ENCODE results near the gene TMEM94.

Gene TMEM94

GRCh38 chr17:75494326-75494877, 38.0 kb downstream of the TMEM94 start:
- DNase-seq (ENCODE audit: extremely low read depth in 1 of 2, low read depth in 1 of 2): no peak

GRCh38 chr17:75496005-75496404, 39.6 kb downstream of the TMEM94 start:
- no peak for DNase-seq (ENCODE audit: extremely low read depth in 1 of 2, low read depth in 1 of 2)

- no peak for DNase-seq (ENCODE audit: extremely low read depth in 1 of 2, low read depth in 1 of 2)
These were observed 41.7 kb downstream of the TMEM94 start for GRCh38 chr17:75498039-75498725.

- no peak for DNase-seq (ENCODE audit: extremely low read depth in 1 of 2, low read depth in 1 of 2)
These were observed 42.3 kb downstream of the TMEM94 start for GRCh38 chr17:75498726-75499213.

GRCh38 chr17:75499313-75500022, 43.0 kb downstream of the TMEM94 start:
- no peak for DNase-seq (ENCODE audit: extremely low read depth in 1 of 2, low read depth in 1 of 2)

- no peak for DNase-seq (ENCODE audit: extremely low read depth in 1 of 2, low read depth in 1 of 2)
These were observed 44.2 kb downstream of the TMEM94 start for GRCh38 chr17:75500419-75501216.

GRCh38 chr17:75501378-75502071, 45.1 kb downstream of the TMEM94 start:
- no peak for DNase-seq (ENCODE audit: extremely low read depth in 1 of 2, low read depth in 1 of 2)

- DNase-seq (ENCODE audit: extremely low read depth in 1 of 2, low read depth in 1 of 2): no peak
These were observed 45.8 kb downstream of the TMEM94 start for GRCh38 chr17:75502072-75502720.

- DNase-seq (ENCODE audit: extremely low read depth in 1 of 2, low read depth in 1 of 2): no peak
These were observed 46.4 kb downstream of the TMEM94 start for GRCh38 chr17:75502721-75503329.

- DNase-seq (ENCODE audit: extremely low read depth in 1 of 2, low read depth in 1 of 2): no peak
These were observed 47.0 kb downstream of the TMEM94 start for GRCh38 chr17:75503337-75503950.

- no peak for DNase-seq (ENCODE audit: extremely low read depth in 1 of 2, low read depth in 1 of 2)
These were observed 47.5 kb downstream of the TMEM94 start for GRCh38 chr17:75503976-75504346.

GRCh38 chr17:75504347-75505151, 48.1 kb downstream of the TMEM94 start:
- DNase-seq (ENCODE audit: extremely low read depth in 1 of 2, low read depth in 1 of 2): no peak

- DNase-seq (ENCODE audit: extremely low read depth in 1 of 2, low read depth in 1 of 2): no peak
These were observed 48.6 kb downstream of the TMEM94 start for GRCh38 chr17:75505152-75505409.

- no peak for DNase-seq (ENCODE audit: extremely low read depth in 1 of 2, low read depth in 1 of 2)
These were observed 49.2 kb downstream of the TMEM94 start for GRCh38 chr17:75505640-75506039.

GRCh38 chr17:75506134-75506533, 49.7 kb downstream of the TMEM94 start:
- DNase-seq (ENCODE audit: extremely low read depth in 1 of 2, low read depth in 1 of 2): no peak

GRCh38 chr17:75506888-75507287, 50.5 kb downstream of the TMEM94 start:
- DNase-seq (ENCODE audit: extremely low read depth in 1 of 2, low read depth in 1 of 2): no peak

GRCh38 chr17:75507733-75508719, 51.6 kb downstream of the TMEM94 start:
- DNase-seq (ENCODE audit: extremely low read depth in 1 of 2, low read depth in 1 of 2): no peak

GRCh38 chr17:75508931-75509361, 52.5 kb downstream of the TMEM94 start:
- DNase-seq (ENCODE audit: extremely low read depth in 1 of 2, low read depth in 1 of 2): no peak
